Stimulated activated memory B cell treated with anti-CD40 and anti-IgM and Interleukin-4, amounts not matched to agents 10 μg/mL and 1 μg/mL and 100 μg/mL, for 72 hours (primary cell): ENCODE measurements around the gene KAT2B.

Experiments
- ATAC-seq: fragments of 150-1000 bp; cut with Tn5 transposase; 2 replicates; pipeline ENCODE4 v1.10.0; 2021
- H3K27ac Mint-ChIP-seq: one replicate; pipeline ENCODE4 v1.8.0; 2022; ENCODE audit warnings: mild to moderate bottlenecking, mixed read lengths
- H3K27me3 Mint-ChIP-seq: one replicate; pipeline ENCODE4 v1.8.0; 2022; ENCODE audit warnings: mixed read lengths
- H3K36me3 Mint-ChIP-seq: one replicate; pipeline ENCODE4 v1.8.0; 2022; ENCODE audit warnings: mixed read lengths
- H3K4me1 Mint-ChIP-seq: one replicate; pipeline ENCODE4 v1.8.0; 2022; ENCODE audit warnings: mixed read lengths
- H3K4me3 Mint-ChIP-seq: one replicate; pipeline ENCODE4 v1.8.0; 2022; ENCODE audit warnings: mild to moderate bottlenecking, moderate library complexity, mixed read lengths
- H3K9me3 Mint-ChIP-seq: one replicate; pipeline ENCODE4 v1.8.0; 2022; ENCODE audit warnings: mixed read lengths

Gene KAT2B

DNA sequence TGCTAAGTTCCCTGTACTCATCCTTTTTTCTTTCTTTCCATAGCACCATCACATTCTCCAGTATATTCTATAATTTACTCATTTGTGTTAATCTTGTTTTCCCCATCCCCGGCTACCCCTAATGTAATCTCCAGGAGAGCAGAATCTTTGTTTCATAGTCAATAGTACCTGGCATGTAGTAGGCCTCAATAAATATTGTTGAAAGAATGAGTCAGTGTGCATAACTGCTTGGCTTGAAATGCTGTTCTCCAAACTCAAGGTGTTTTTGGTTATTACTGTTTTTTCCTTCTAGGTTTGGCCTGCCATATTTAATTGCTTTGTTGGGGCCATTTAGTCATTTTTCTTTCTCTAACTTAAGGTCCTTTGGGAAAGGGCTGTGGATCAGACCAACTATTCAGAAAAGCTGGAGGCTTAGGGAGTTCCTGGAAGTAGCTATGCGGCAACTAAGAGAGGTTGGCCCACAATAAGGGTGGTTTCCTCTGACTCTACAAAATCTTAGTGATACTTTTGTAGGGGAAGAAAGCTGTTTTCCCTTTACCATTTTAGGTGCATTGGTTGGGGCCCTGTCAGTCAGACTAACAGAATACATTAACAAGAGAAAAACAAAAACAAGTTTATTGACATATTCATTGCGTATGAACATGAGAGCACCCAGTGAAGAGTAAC is 28.4 kb downstream of the KAT2B start:
- Mint-ChIP-seq H3K9me3 (no peaks in the 10 kb centered on the region), H3K27me3 (no peaks in the 10 kb centered on the region), H3K27ac (peak overlapping the region; percentile 11), H3K4me3 (no peak overlapping the region), H3K36me3 (peaks cover 34% of the 10 kb centered on the region), H3K4me1 (peaks cover 44% of the 10 kb centered on the region)
- no peak for ATAC-seq

DNA sequence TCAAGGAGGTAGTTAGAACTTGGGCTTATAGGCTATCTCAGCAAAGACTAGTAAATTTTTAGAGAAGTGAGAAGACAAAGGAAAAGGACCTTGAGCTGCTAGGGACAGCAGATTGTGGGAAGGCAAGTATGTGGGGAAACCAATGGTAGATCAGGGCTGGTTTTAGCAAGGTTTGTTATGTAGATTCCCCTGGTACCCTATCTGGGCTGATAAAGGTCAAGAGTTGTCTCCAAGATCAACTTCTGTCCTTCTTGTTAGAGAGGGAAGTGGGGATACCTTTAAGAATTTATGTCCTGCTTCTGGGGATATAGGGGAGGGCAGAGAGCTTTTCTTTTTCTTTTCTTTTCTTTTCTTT is 28.9 kb downstream of the KAT2B start:
- Mint-ChIP-seq H3K9me3 (no peaks in the 10 kb centered on the region), H3K36me3 (peaks cover 34% of the 10 kb centered on the region), H3K4me1 (peaks cover 44% of the 10 kb centered on the region), H3K27me3 (no peaks in the 10 kb centered on the region), H3K4me3 (no peak overlapping the region), H3K27ac (peak overlapping the region; percentile 11)
- ATAC-seq: peak; percentile 20

DNA sequence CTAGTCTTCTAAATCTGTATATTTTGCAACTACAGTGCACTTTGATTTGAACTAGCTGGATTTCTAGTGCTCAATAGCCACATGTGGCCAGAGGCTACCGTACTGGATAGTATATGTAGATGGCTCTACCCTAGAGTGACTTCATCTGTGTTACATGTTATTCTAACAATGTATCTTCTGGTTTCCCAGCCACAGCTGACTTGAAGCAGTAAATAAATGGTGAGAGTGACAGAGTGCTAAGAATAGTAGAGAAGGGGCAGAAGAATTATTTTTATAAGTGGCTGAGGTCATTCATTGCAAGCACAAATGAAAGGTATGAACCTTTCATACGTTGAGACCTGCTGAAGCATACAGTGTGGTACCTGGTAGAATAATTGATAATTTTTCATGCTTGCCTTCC is 30.9 kb downstream of the KAT2B start:
- H3K27ac Mint-ChIP-seq: no peak overlapping the region
- H3K4me3 Mint-ChIP-seq: no peak overlapping the region
- no peaks in the 10 kb centered on the region for H3K27me3 Mint-ChIP-seq
- no peaks in the 10 kb centered on the region for H3K9me3 Mint-ChIP-seq
- peaks cover 37% of the 10 kb centered on the region for H3K36me3 Mint-ChIP-seq
- ATAC-seq: no peak
- H3K4me1 Mint-ChIP-seq: peaks cover 27% of the 10 kb centered on the region

DNA sequence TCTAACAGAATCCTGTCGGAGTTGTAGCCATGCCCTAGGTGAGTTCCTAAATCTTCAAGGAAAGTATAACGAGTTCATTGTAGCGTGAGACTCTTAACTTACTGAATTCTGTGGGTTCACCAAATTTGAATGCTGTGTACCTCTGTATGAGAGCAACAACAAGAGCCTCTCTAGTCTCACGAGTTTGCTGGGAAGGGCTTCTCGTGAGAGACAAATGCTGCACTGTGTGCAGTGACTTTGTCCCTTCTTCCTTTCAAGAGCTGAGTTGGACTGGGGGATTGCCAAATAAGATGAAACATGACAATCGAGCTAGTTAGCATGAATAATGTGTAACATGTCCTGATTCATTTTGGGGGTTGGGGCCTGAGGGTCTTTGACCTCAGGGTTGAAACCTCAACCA is 32.2 kb downstream of the KAT2B start:
- Mint-ChIP-seq H3K4me1 (peaks cover 25% of the 10 kb centered on the region), H3K4me3 (no peak overlapping the region), H3K9me3 (no peaks in the 10 kb centered on the region), H3K36me3 (peaks cover 40% of the 10 kb centered on the region), H3K27ac (no peak overlapping the region), H3K27me3 (no peaks in the 10 kb centered on the region)
- ATAC-seq: no peak

DNA sequence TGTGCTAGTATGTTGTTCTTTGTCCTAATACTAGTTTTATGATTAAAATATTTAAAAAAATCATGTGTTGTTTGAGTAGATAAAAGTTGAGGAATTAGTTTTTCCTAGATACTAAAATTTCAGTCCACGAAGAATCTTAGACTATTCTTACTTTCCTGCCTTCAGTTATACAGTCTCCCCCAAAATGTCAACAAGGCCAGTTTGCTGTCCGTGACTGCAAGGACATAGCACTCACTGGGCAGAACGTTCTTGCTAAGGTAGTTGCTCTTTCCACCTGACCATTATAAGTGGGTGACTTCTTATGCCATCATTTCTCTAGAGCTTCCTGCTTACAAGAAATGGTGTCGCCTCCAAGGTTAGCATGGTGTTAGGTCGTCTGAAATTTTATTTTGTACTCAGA is 32.8 kb downstream of the KAT2B start:
- ATAC-seq: no peak
- H3K4me3 Mint-ChIP-seq: no peak overlapping the region
- H3K27me3 Mint-ChIP-seq: no peaks in the 10 kb centered on the region
- H3K27ac Mint-ChIP-seq: no peak overlapping the region
- H3K36me3 Mint-ChIP-seq: peaks cover 39% of the 10 kb centered on the region
- H3K4me1 Mint-ChIP-seq: peaks cover 22% of the 10 kb centered on the region
- H3K9me3 Mint-ChIP-seq: no peaks in the 10 kb centered on the region

DNA sequence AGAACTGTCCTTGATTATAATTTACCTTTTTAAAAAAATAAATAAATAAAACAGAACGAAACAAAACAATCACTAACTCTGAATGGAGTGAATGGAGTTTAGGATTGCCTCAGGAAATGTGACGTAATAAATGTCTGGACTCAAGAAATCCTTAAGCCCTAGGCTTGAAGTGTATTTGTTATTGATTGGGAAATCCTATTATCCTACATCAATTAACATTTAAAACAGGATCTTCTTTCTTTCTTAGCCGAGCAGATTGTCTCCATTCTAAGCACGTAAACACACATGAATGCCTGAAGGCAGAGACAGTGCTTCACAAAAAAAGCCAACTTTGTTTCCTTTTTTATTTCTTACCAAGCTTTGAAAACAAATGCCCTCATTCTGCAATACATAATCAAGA is 33.4 kb downstream of the KAT2B start:
- H3K9me3 Mint-ChIP-seq: no peaks in the 10 kb centered on the region
- no peak overlapping the region for H3K4me3 Mint-ChIP-seq
- ATAC-seq: no peak
- no peak overlapping the region for H3K27ac Mint-ChIP-seq
- peaks cover 16% of the 10 kb centered on the region for H3K4me1 Mint-ChIP-seq
- peaks cover 38% of the 10 kb centered on the region for H3K36me3 Mint-ChIP-seq
- H3K27me3 Mint-ChIP-seq: no peaks in the 10 kb centered on the region

DNA sequence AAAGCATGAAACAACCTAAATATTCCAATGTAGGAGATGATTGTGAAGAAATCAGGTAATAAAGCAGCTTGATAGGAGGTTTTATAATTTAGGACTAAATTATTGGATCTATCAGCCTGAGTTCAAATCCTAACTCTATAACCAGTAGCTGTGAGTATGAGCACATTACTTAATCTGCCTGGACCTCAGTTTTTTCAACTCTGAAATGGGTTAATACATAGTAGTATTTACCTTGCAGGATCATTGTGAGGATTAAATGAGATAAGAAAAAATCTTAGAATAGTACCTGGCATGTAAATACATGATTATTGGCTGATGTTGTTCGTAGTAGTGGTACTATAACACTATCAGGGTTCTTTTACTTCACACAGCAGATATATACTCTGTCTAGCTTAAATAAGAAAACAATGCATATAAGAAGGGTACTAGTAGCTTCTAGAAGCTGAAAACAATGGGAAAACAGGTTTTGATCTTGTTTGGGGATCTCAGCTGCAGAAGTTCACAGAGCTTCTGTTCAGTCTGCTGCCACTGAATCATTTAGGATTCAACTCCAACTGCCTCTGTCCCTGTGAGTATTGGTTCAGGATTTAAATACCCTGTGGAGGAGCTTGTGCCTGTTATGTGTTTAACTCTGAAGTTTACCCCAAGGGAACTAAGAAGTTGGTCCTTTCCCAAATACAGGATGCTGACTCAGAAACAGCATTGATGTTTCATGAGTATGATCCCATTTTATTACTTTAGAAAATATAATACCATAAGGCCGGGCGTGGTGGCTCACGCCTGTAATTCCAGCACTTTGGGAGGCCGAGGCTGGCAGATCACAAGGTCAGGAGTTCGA is 34.2 kb downstream of the KAT2B start:
- Mint-ChIP-seq H3K9me3 (no peaks in the 10 kb centered on the region), H3K27ac (no peak overlapping the region)

DNA sequence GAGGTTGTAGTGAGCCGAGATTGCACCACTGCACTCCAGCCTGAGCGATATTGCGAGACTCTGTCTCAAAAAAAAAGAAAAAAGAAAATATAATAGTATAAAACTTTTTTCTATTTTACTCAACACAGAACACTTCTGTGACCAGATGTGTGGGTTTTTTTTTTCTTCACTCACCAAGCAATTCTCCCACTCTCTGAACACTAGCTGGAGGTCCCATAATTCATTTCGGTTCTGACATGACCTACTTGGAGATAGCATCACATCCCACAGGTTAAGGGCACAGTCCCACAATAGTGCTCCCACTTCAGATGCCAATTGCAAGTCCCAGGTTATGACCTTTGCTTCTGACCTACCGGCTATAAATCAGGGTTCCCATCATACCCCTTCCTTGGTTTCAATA is 35.0 kb downstream of the KAT2B start:
- Mint-ChIP-seq H3K9me3 (no peaks in the 10 kb centered on the region), H3K27ac (no peak overlapping the region), H3K4me3 (no peak overlapping the region), H3K4me1 (peaks cover 5% of the 10 kb centered on the region), H3K36me3 (peaks cover 48% of the 10 kb centered on the region), H3K27me3 (no peaks in the 10 kb centered on the region)
- ATAC-seq: no peak

More for the DNA sequence above, 34.2 kb downstream of the KAT2B start:
- Mint-ChIP-seq H3K36me3 (peaks cover 40% of the 10 kb centered on the region), H3K4me1 (peaks cover 8% of the 10 kb centered on the region), H3K27me3 (no peaks in the 10 kb centered on the region), H3K4me3 (no peak overlapping the region)
- no peak for ATAC-seq

DNA sequence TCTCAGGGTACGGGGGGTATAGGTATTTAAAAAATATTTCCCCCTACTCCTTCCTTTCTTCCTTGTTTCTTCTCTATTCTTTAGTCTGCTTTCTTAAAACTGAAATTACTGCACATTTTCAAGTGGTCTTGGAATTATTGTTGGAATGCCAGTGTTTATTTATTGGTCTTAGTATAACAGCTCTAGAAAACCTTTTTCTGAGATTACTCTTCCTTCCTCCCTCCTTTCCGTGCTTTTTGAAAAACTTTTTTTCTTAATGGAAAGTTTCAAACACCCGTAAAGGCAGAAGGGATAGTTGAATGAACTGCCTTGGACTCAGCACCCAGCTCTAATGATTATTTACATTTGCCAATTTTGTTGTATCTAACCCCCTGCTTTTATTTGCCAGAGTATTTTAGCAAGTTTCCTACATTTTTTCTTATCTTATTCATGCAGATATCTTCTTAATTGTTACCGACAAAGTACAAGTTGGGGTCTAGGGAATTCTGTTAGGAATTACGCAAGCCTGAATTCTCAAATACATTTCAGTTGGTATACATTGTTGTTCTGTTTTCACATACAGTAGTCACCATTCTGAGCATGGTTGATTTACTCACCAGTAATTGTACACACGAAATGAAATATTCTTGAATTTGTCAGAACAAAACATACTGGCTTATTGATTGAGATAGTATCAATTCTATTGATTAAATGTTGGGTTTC is 36.2 kb downstream of the KAT2B start:
- H3K9me3 Mint-ChIP-seq: no peaks in the 10 kb centered on the region
- no peak overlapping the region for H3K27ac Mint-ChIP-seq
- H3K27me3 Mint-ChIP-seq: no peaks in the 10 kb centered on the region
- peaks cover 13% of the 10 kb centered on the region for H3K4me1 Mint-ChIP-seq
- H3K36me3 Mint-ChIP-seq: peaks cover 50% of the 10 kb centered on the region
- no peak for ATAC-seq
- no peak overlapping the region for H3K4me3 Mint-ChIP-seq

DNA sequence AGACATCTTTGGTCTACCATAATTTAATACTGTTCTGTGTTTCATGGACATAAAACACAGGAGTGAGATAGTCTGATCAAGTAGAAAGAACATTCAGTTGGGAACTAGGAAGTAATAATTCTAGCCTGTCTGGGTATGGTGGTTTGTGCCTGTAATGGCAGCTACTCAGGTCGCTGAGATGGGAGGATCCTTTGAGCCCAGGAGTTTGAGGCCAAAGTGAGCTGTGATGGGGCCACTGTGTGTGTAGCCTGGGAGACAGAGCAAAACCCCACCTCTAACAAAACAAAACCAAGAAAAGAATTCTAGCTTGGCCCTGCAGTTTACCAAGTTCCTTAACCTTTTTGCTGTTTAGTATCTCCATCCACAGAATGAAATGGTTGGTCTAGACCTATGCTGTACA is 36.8 kb downstream of the KAT2B start:
- Mint-ChIP-seq H3K9me3 (no peaks in the 10 kb centered on the region), H3K36me3 (peaks cover 44% of the 10 kb centered on the region), H3K27ac (no peak overlapping the region), H3K4me1 (peaks cover 13% of the 10 kb centered on the region), H3K27me3 (no peaks in the 10 kb centered on the region), H3K4me3 (no peak overlapping the region)
- no peak for ATAC-seq

DNA sequence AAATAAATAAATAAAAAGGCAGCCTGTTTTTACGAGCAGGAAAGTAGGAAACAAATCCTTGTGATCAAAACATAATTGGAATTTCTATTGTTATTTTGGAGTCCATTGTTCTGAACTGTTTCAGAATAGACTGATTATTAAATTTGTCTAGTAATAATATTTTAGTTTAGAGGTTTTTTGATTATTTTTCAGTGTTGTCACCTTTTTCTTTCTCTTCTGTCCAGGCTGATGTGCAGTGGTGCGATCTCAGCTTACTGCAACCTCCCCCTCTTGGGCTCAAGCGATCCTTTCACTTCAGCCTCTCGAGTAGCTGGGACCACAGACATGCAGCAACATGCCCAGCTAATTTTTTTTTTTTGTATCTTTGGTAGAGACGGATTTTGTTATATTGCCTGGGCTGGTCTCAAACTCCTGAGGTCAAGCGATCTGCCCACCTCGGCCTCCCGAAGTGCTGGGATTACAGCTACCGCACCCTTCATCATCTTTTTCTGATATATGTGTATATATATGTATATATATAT is 38.0 kb downstream of the KAT2B start:
- Mint-ChIP-seq H3K27me3 (no peaks in the 10 kb centered on the region), H3K4me3 (no peak overlapping the region), H3K9me3 (no peaks in the 10 kb centered on the region), H3K36me3 (peaks cover 34% of the 10 kb centered on the region), H3K27ac (no peak overlapping the region), H3K4me1 (peaks cover 16% of the 10 kb centered on the region)
- no peak for ATAC-seq

DNA sequence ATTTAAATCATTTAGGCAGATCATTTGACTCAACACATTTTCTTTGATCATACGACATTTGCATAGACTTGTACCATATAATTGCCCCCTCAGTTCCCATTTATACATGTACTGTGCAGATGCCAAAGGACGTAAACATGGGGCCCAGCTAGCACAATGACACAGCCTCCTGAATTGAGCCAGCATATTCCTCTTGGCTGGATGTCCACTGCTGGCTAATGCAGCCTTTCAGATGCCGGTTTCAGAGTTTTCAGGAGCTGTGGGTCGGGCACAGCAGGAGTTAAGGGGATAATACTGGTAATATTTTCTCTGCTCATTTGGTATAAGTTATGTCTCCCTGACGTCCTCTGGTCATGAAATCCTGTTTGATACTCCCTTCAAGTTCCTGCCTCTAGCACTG is 39.4 kb downstream of the KAT2B start:
- H3K9me3 Mint-ChIP-seq: no peaks in the 10 kb centered on the region
- H3K27me3 Mint-ChIP-seq: no peaks in the 10 kb centered on the region
- no peak overlapping the region for H3K4me3 Mint-ChIP-seq
- peaks cover 36% of the 10 kb centered on the region for H3K36me3 Mint-ChIP-seq
- H3K27ac Mint-ChIP-seq: no peak overlapping the region
- peaks cover 27% of the 10 kb centered on the region for H3K4me1 Mint-ChIP-seq
- no peak for ATAC-seq

DNA sequence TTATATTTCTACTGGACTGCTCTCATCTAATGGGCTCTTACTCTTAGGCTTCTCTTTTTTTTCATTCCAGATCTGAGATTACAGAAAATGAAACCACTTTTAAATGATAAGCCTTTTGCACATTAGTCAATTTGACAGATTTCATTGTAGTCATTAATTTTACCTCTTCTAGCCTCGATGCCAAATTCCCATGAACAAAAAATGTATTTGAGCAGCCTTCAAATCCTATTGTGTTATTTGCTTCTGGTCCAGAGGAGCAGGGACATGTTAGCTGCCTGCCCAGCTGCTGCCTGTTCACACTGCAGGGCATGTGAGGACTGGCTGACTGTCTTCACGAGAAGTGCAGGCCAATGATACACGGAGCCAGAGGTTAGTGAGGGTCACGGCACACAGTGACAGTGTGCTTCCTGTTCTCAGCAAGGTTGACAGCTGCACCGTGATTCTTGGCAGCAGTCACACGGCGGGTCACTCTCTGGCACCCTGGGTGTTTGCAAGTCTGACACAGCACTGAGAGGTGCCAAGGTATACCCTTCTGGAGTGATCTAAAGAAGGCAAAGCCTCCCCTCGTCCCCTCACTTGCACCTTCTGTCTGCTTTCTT is 40.8 kb downstream of the KAT2B start:
- Mint-ChIP-seq H3K27me3 (no peaks in the 10 kb centered on the region), H3K36me3 (peaks cover 33% of the 10 kb centered on the region), H3K4me3 (peak overlapping the region; percentile 28), H3K9me3 (no peaks in the 10 kb centered on the region), H3K27ac (peak overlapping the region; percentile 49), H3K4me1 (peaks cover 27% of the 10 kb centered on the region)
- ATAC-seq: peak; percentile 62

DNA sequence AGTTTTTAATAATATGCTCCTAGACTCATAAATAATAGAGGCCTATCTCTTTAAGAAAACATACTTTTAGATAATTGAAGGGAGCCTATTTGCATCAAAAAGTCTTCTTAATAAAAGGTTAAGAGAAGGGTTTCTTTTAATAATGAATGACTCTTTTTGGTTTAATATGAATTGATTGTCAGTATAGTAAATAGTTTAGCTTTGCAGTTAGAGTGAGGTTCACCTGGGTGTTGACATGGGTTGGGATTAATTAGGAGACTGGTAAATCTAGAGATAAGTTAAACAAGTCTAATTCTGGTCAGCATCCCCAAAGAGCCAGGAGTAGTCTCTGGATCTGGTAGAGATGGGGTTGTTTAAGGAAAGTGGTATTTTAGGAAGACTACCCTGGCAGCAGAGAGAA is 43.0 kb downstream of the KAT2B start:
- Mint-ChIP-seq H3K4me3 (no peak overlapping the region), H3K4me1 (peaks cover 27% of the 10 kb centered on the region), H3K36me3 (peaks cover 40% of the 10 kb centered on the region), H3K27ac (no peak overlapping the region), H3K9me3 (no peaks in the 10 kb centered on the region), H3K27me3 (no peaks in the 10 kb centered on the region)
- ATAC-seq: no peak

DNA sequence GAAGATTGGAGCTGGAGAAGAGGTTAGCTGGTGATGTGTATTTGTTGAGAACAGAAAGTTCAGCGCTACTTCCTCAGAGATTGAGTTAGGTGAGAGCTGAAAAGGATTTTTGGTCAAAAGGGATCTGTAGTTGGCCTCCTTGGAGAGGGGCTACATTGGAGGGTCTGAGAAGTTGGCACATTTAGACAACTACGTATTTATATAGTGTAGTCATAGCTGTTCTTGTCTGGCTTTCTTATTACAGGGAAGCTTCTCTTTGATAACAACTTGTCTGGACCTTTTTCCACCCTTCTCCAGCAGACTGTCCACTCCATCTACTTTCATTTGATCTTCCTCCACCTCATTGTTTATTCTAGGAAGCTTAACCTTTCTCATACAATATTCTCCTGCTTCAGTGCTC is 43.7 kb downstream of the KAT2B start:
- Mint-ChIP-seq H3K27ac (no peak overlapping the region), H3K4me1 (peaks cover 27% of the 10 kb centered on the region), H3K27me3 (no peaks in the 10 kb centered on the region), H3K4me3 (no peak overlapping the region), H3K36me3 (peaks cover 44% of the 10 kb centered on the region), H3K9me3 (no peaks in the 10 kb centered on the region)
- no peak for ATAC-seq
